HFFc6 (cell line): ENCODE measurements around the gene TPMT. TPM values are rescaled to one million over a fixed set of nuclear protein-coding genes. Genes with fewer than 3 reads are reported as not detected.

Experiments used
- DNase-seq: peaks from one replicate; pipeline ENCODE4 v3.0.0-alpha.2; 2018
- H3K27ac Mint-ChIP-seq: 2 replicates; pipeline ENCODE4 v1.8.0; 2020; ENCODE audit warnings: mild to moderate bottlenecking, mixed read lengths
- H3K27me3 Mint-ChIP-seq: 2 replicates; pipeline ENCODE4 v1.8.0; 2021; ENCODE audit warnings: mild to moderate bottlenecking, moderate library complexity, mixed read lengths; ENCODE audit not compliant: insufficient read depth
- H3K36me3 Mint-ChIP-seq: 2 replicates; pipeline ENCODE4 v1.8.0; 2021; ENCODE audit warnings: low read depth, mixed read lengths
- H3K4me1 Mint-ChIP-seq: 2 replicates; pipeline ENCODE4 v1.8.0; 2020; ENCODE audit warnings: low read depth, mixed read lengths
- H3K4me3 Mint-ChIP-seq: 2 replicates; pipeline ENCODE4 v1.8.0; 2020; ENCODE audit warnings: mild to moderate bottlenecking, moderate library complexity, mixed read lengths
- H3K9me3 Mint-ChIP-seq: 2 replicates; pipeline ENCODE4 v1.8.0; 2020; ENCODE audit warnings: mild to moderate bottlenecking, mixed read lengths
- CTCF ChIP-seq: fragments of 200-600 bp; sonication (generic); IDR thresholded peaks from 2 replicates; pipeline ENCODE4 v1.5.0; 2021; ENCODE audit warnings: antibody characterized with exemption, mild to moderate bottlenecking
- total RNA-seq, 6 experiments: library from RNA; stranded (reverse); fragmentation: NEBNext Ultra II Directional; extraction: Animal tissue kit (Norgen Biotek cat#: 25700); gene quantifications; 2 replicates in 1 of 6; 3 replicates in 5 of 6; pipeline ENCODE4 v1.2.3, GENCODE V29; 2021

The TPMT gene
- total RNA-seq, 6 experiments from 2014 or later, result 15.5 to 23.1 (median 21.2) TPM

DNA sequence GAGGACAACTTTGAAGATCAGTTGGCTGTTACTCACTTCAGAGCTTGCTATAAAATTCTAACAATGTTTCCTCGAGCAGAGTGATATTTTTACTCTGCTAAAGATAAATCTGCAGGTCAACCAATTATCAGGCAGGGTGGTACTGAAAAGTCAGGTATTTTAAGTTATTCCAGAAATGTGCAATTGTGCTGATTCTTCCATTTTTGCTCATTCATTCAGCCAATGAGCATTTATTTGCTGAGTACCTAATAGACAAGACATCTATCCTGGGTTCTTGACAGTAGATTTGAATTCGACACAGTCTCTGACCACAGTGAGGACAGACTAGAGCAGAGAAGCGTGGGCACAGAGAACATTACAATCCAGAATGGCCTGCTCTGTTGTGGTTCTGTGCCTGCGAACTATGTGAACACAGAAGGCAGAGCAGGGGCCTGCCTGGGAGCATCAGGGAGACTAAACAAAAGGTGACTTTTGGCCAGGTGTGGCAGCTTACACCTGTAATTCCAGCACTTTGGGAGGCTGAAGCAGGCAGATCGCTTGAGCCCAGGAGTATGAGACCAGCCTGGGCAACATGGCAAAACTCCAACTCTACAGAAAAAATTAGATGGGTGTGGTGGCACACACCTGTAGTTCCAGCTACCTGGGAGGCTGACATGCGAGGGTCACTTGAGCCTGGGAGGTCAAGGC is 14.8 kb downstream of the TPMT start:
- Mint-ChIP-seq H3K27me3 (no peaks in the 10 kb centered on the region; the same call in 1 of the 2 replicates), H3K4me3 (no peak overlapping the region)
- DNase-seq, result no peak

GRCh38 chr6:18138906-18139305 is 16.0 kb downstream of the TPMT start:
- DNase-seq, result no peak
- H3K27ac Mint-ChIP-seq, result no peak overlapping the region
- H3K4me1 Mint-ChIP-seq, result peaks cover 10% of the 10 kb centered on the region
- no peak for TF ChIP-seq CTCF
- no peaks in the 10 kb centered on the region for H3K9me3 Mint-ChIP-seq
- H3K4me3 Mint-ChIP-seq, result no peak overlapping the region
- peaks cover 47% of the 10 kb centered on the region for H3K36me3 Mint-ChIP-seq
- no peaks in the 10 kb centered on the region; the same call in 1 of the 2 replicates for H3K27me3 Mint-ChIP-seq

More for the DNA sequence above, 14.8 kb downstream of the TPMT start:
- Mint-ChIP-seq H3K9me3 (no peaks in the 10 kb centered on the region), H3K4me1 (peaks cover 10% of the 10 kb centered on the region), H3K27ac (no peak overlapping the region), H3K36me3 (peaks cover 36% of the 10 kb centered on the region)
- TF ChIP-seq CTCF, result no peak

- H3K27me3 Mint-ChIP-seq, result no peaks in the 10 kb centered on the region; the same call in 1 of the 2 replicates
- H3K27ac Mint-ChIP-seq, result no peak overlapping the region
- no peaks in the 10 kb centered on the region for H3K4me1 Mint-ChIP-seq
- H3K4me3 Mint-ChIP-seq, result no peak overlapping the region
- no peak for TF ChIP-seq CTCF
- no peaks in the 10 kb centered on the region for H3K9me3 Mint-ChIP-seq
- H3K36me3 Mint-ChIP-seq, result peaks cover 45% of the 10 kb centered on the region
- DNase-seq, result no peak
Observed at GRCh38 chr6:18136260-18136659, 18.6 kb downstream of the TPMT start.

DNA sequence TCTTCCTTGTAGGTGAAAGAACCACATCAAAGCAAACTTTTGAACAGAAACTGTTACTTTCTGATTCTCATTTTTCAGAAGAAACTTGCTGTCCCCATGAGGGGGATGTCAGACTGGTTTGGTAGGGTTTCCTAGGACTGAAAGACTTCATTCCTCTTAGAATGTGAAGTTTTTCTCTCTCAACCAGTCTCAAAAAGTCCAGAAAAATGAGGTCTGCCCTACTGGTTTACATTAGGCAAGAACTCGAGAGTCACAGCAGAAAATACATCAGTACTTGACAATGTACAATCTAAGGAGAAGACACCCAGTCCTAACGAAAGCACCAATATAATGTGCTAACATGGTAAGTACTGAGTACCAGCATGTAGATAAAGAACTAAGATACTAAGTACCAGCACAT is 19.7 kb downstream of the TPMT start:
- no peak for TF ChIP-seq CTCF
- Mint-ChIP-seq H3K27me3 (no peaks in the 10 kb centered on the region; the same call in 1 of the 2 replicates), H3K27ac (no peak overlapping the region), H3K4me3 (no peak overlapping the region), H3K36me3 (peaks cover 43% of the 10 kb centered on the region), H3K4me1 (no peaks in the 10 kb centered on the region), H3K9me3 (no peaks in the 10 kb centered on the region)
- DNase-seq, result no peak

- Mint-ChIP-seq H3K4me1 (no peaks in the 10 kb centered on the region), H3K4me3 (no peak overlapping the region), H3K36me3 (peaks cover 33% of the 10 kb centered on the region), H3K27ac (no peak overlapping the region), H3K27me3 (0 out of 2 replicates have a peak, but pooled peaks cover 1% of the 10 kb centered on the region), H3K9me3 (no peaks in the 10 kb centered on the region)
- TF ChIP-seq CTCF, result no peak
- no peak for DNase-seq
Observed at GRCh38 chr6:18132346-18132745, 22.5 kb downstream of the TPMT start.
